ENCODE results near the gene FOXK1. TPM values are rescaled to one million over a fixed set of nuclear protein-coding genes. Genes with fewer than 3 reads are reported as not detected.

FOXK1 gene
- total and polyA plus RNA-seq, 12 donors: 4.8 to 63.1 (median 36.1) TPM

GRCh38 chr7:4727914-4728705 lies 46.0 kb downstream of the FOXK1 start:
- no peaks in the 10 kb centered on the region for H3K27me3 ChIP-seq
- no peak for TF ChIP-seq POLR2A (IDR thresholded peaks at IDR 0.05)
- TF ChIP-seq, protein P1, sequence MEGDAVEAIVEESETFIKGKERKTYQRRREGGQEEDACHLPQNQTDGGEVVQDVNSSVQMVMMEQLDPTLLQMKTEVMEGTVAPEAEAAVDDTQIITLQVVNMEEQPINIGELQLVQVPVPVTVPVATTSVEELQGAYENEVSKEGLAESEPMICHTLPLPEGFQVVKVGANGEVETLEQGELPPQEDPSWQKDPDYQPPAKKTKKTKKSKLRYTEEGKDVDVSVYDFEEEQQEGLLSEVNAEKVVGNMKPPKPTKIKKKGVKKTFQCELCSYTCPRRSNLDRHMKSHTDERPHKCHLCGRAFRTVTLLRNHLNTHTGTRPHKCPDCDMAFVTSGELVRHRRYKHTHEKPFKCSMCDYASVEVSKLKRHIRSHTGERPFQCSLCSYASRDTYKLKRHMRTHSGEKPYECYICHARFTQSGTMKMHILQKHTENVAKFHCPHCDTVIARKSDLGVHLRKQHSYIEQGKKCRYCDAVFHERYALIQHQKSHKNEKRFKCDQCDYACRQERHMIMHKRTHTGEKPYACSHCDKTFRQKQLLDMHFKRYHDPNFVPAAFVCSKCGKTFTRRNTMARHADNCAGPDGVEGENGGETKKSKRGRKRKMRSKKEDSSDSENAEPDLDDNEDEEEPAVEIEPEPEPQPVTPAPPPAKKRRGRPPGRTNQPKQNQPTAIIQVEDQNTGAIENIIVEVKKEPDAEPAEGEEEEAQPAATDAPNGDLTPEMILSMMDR (IDR thresholded peaks at IDR 0.05): no peak
- H3K4me3 ChIP-seq: no peak overlapping the region
- no peaks in the 10 kb centered on the region for H3K36me3 ChIP-seq (replicated peaks in 1 of 2)
- WGBS, 4 donors: 75 to 86% (median 80%) methylated on average over 17 to 20 of the region's 20 CpGs
- H3K27ac ChIP-seq: peak overlapping the region in 2 of 5 donors; percentile 1 to 63
- H3K4me1 ChIP-seq (replicated peaks in 1 of 2): peaks cover 18 to 31% of the 10 kb centered on the region in 2 donors
- no peak for DNase-seq
- H3K9me3 ChIP-seq (replicated peaks in 1 of 3): no peaks in the 10 kb centered on the region
- intact Hi-C loops (cut with DNase I): no loop called here

GRCh38 chr7:4729266-4729665 lies 47.2 kb downstream of the FOXK1 start:
- DNase-seq: no peak
- Histone ChIP-seq H3K36me3 (replicated peaks in 1 of 2) (no peaks in the 10 kb centered on the region), H3K27me3 (no peaks in the 10 kb centered on the region), H3K4me3 (no peak overlapping the region), H3K4me1 (replicated peaks in 1 of 2) (peaks cover 18 to 28% of the 10 kb centered on the region in 2 donors), H3K27ac (no peak overlapping the region), H3K9me3 (replicated peaks in 1 of 3) (no peaks in the 10 kb centered on the region)
- TF ChIP-seq POLR2A (IDR thresholded peaks at IDR 0.05): no peak
- TF ChIP-seq, protein P1 (IDR thresholded peaks at IDR 0.05): no peak
- WGBS, 4 donors: 87 to 95% (median 90%) methylated on average over 7 to 19 of the region's 19 CpGs
- intact Hi-C loops (cut with DNase I): no loop called here

GRCh38 chr7:4730276-4730675 lies 48.2 kb downstream of the FOXK1 start:
- peak in 1 of 7 donors; percentile 38 for DNase-seq
- no peaks in the 10 kb centered on the region for H3K36me3 ChIP-seq (replicated peaks in 1 of 2)
- no peak overlapping the region for H3K27ac ChIP-seq
- no peaks in the 10 kb centered on the region for H3K27me3 ChIP-seq
- no peaks in the 10 kb centered on the region for H3K9me3 ChIP-seq (replicated peaks in 1 of 3)
- 83 to 87% (median 85%) methylated on average over 10 to 19 of the region's 19 CpGs for WGBS, 4 donors
- H3K4me1 ChIP-seq (replicated peaks in 1 of 2): peaks cover 9 to 21% of the 10 kb centered on the region in 2 donors
- no peak for TF ChIP-seq POLR2A (IDR thresholded peaks at IDR 0.05)
- TF ChIP-seq, protein P1 (IDR thresholded peaks at IDR 0.05): no peak
- intact Hi-C loops (cut with DNase I): no loop called here
- no peak overlapping the region for H3K4me3 ChIP-seq

- intact Hi-C loops (cut with DNase I): no loop called here
- Histone ChIP-seq H3K4me1 (replicated peaks in 1 of 2) (peaks cover 4 to 17% of the 10 kb centered on the region in 2 donors), H3K4me3 (no peak overlapping the region), H3K9me3 (replicated peaks in 1 of 3) (no peaks in the 10 kb centered on the region), H3K36me3 (replicated peaks in 1 of 2) (no peaks in the 10 kb centered on the region), H3K27ac (no peak overlapping the region), H3K27me3 (no peaks in the 10 kb centered on the region)
- WGBS, 4 donors: 78 to 80% (median 78%) methylated on average over 5 to 10 of the region's 10 CpGs
- no peak for DNase-seq
- TF ChIP-seq POLR2A (IDR thresholded peaks at IDR 0.05): no peak
- TF ChIP-seq, protein P1 (IDR thresholded peaks at IDR 0.05): no peak
Measured at GRCh38 chr7:4730971-4731370, 48.9 kb downstream of the FOXK1 start.

Data from adrenal gland (tissue), 12 donors.